Activated naive CD4-positive, alpha-beta T cell treated with anti-CD3 and anti-CD28 coated beads for 36 hours (primary cell): Measurements from ENCODE around the gene STARD5. TPM values are rescaled to one million over a fixed set of nuclear protein-coding genes. Genes with fewer than 3 reads are reported as not detected.
"Not testable (repeated sequence)": the region's sequence is repeated elsewhere in the genome, so short reads cannot be mapped to it uniquely, and the experiment has no call there.

Experiments used
- CTCF ChIA-PET: fragments of 350-600 bp; sonication (Branson Sonifier 250); formaldehyde crosslinking; loops from one replicate; lab custom pipeline; 2021; ENCODE audit warnings: antibody characterized with exemption; lab: Charles Lee
- DNase-seq: peaks from one replicate; pipeline ENCODE4 v3.0.0-alpha.2; 2020
- H3K27ac Mint-ChIP-seq: one replicate; pipeline ENCODE4 v1.8.0; 2021; ENCODE audit warnings: mild to moderate bottlenecking, mixed read lengths
- H3K27me3 Mint-ChIP-seq: one replicate; pipeline ENCODE4 v1.8.0; 2021; ENCODE audit warnings: low read depth, mixed read lengths
- H3K36me3 Mint-ChIP-seq: one replicate; pipeline ENCODE4 v1.8.0; 2021; ENCODE audit warnings: low read depth, mixed read lengths
- H3K4me1 Mint-ChIP-seq: one replicate; pipeline ENCODE4 v1.8.0; 2021; ENCODE audit warnings: low read depth, mixed read lengths
- H3K4me3 Mint-ChIP-seq: one replicate; pipeline ENCODE4 v1.8.0; 2021; ENCODE audit warnings: mild to moderate bottlenecking, moderate library complexity, mixed read lengths
- H3K9me3 Mint-ChIP-seq: one replicate; pipeline ENCODE4 v1.8.0; 2021; ENCODE audit warnings: mixed read lengths
- intact Hi-C: fragments of 100-400 bp; cut with micrococcal nuclease; formaldehyde crosslinking; loops from one replicate; pipeline ENCODE4 v1.15.1; 2023
- total RNA-seq, 2 experiments: library from RNA; stranded (reverse); gene quantifications; one replicate each; pipeline ENCODE4 v1.2.3, GENCODE V29; 2021

STARD5 gene
- total RNA-seq, 2 experiments from 2014 or later, result 10.1 to 11.7 TPM

GRCh38 chr15:81336568-81336967 lies 12.6 kb upstream of the STARD5 start:
- H3K36me3 Mint-ChIP-seq, result peaks cover 2% of the 10 kb centered on the region
- no peaks in the 10 kb centered on the region for H3K27me3 Mint-ChIP-seq
- no peaks in the 10 kb centered on the region for H3K9me3 Mint-ChIP-seq
- H3K27ac Mint-ChIP-seq, result no peak overlapping the region
- H3K4me3 Mint-ChIP-seq, result no peak overlapping the region
- CTCF ChIA-PET, result interaction anchor here (0.5 to 6.3 kb wide), 9 partner anchors 9 to 115 kb away, joined by 3 to 65 read pairs (median 4); no protein-coding TSS in a partner anchor
- intact Hi-C loops, result loop anchor here (1.0 to 5.0 kb wide), 3 partner anchors 61 to 229 kb away; no protein-coding TSS in a partner anchor
- H3K4me1 Mint-ChIP-seq, result peaks cover 15% of the 10 kb centered on the region
- peak; percentile 69 for DNase-seq

- peaks cover 24% of the 10 kb centered on the region for H3K4me1 Mint-ChIP-seq
- H3K27ac Mint-ChIP-seq, result no peak overlapping the region
- no peak overlapping the region for H3K4me3 Mint-ChIP-seq
- intact Hi-C loops, result loop anchor here (1.0 to 5.0 kb wide), 3 partner anchors 60 to 228 kb away; no protein-coding TSS in a partner anchor
- no peaks in the 10 kb centered on the region for H3K36me3 Mint-ChIP-seq
- no peaks in the 10 kb centered on the region for H3K27me3 Mint-ChIP-seq
- H3K9me3 Mint-ChIP-seq, result no peaks in the 10 kb centered on the region
- DNase-seq, result no peak
- CTCF ChIA-PET, result interaction anchor here (0.6 to 6.3 kb wide), 9 partner anchors 8 to 613 kb away, joined by 3 to 65 read pairs (median 5); no protein-coding TSS in a partner anchor
Observed at GRCh38 chr15:81335631-81336030, 11.7 kb upstream of the STARD5 start.

GRCh38 chr15:81334768-81335435 lies 11.0 kb upstream of the STARD5 start:
- CTCF ChIA-PET, result interaction anchor here (1.0 to 6.3 kb wide), 8 partner anchors 9 to 344 kb away, joined by 3 to 65 read pairs (median 5); no protein-coding TSS in a partner anchor

GRCh38 chr15:81333363-81333762 lies 9.4 kb upstream of the STARD5 start:
- Mint-ChIP-seq H3K36me3 (no peaks in the 10 kb centered on the region), H3K27me3 (no peaks in the 10 kb centered on the region), H3K4me3 (no peak overlapping the region), H3K4me1 (peaks cover 27% of the 10 kb centered on the region), H3K9me3 (no peaks in the 10 kb centered on the region), H3K27ac (no peak overlapping the region)
- no peak for DNase-seq
- CTCF ChIA-PET, result interaction anchor here (0.6 to 3.1 kb wide), 5 partner anchors 41 to 234 kb away, joined by 3 to 22 read pairs (median 4); no protein-coding TSS in a partner anchor
- intact Hi-C loops, result loop anchor here (5.0 kb wide), 1 partner anchor 176 kb away; no protein-coding TSS in a partner anchor

More at GRCh38 chr15:81334768-81335435, 11.0 kb upstream of the STARD5 start:
- Mint-ChIP-seq H3K9me3 (no peaks in the 10 kb centered on the region), H3K4me1 (peaks cover 27% of the 10 kb centered on the region), H3K4me3 (no peak overlapping the region), H3K27me3 (no peaks in the 10 kb centered on the region), H3K27ac (no peak overlapping the region), H3K36me3 (no peaks in the 10 kb centered on the region)
- intact Hi-C loops, result loop anchor here (1.0 to 5.0 kb wide), 3 partner anchors 39 to 228 kb away; no protein-coding TSS in a partner anchor
- no peak for DNase-seq

GRCh38 chr15:81332326-81332725 lies 8.4 kb upstream of the STARD5 start:
- Mint-ChIP-seq H3K36me3 (no peaks in the 10 kb centered on the region), H3K27me3 (no peaks in the 10 kb centered on the region), H3K4me3 (no peak overlapping the region), H3K9me3 (no peaks in the 10 kb centered on the region), H3K4me1 (peaks cover 31% of the 10 kb centered on the region), H3K27ac (no peak overlapping the region)
- DNase-seq, result no peak
- CTCF ChIA-PET, result interaction anchor here (1.0 to 6.1 kb wide), 6 partner anchors 23 to 66 kb away, joined by 3 to 32 read pairs (median 4); no protein-coding TSS in a partner anchor
- intact Hi-C loops, result loop anchor here (5.0 kb wide), 1 partner anchor 175 kb away; no protein-coding TSS in a partner anchor

- no peaks in the 10 kb centered on the region for H3K36me3 Mint-ChIP-seq
- H3K27me3 Mint-ChIP-seq, result no peaks in the 10 kb centered on the region
- CTCF ChIA-PET, result interaction anchor here (0.9 to 6.1 kb wide), 6 partner anchors 22 to 78 kb away, joined by 3 to 32 read pairs (median 5); no protein-coding TSS in a partner anchor
- no peak overlapping the region for H3K4me3 Mint-ChIP-seq
- no peak for DNase-seq
- intact Hi-C loops, result loop anchor here (5.0 kb wide), 1 partner anchor 174 kb away; no protein-coding TSS in a partner anchor
- H3K4me1 Mint-ChIP-seq, result peaks cover 29% of the 10 kb centered on the region
- no peak overlapping the region for H3K27ac Mint-ChIP-seq
- H3K9me3 Mint-ChIP-seq, result no peaks in the 10 kb centered on the region
Observed at GRCh38 chr15:81331600-81331999, 7.7 kb upstream of the STARD5 start.

GRCh38 chr15:81331141-81331540 lies 7.2 kb upstream of the STARD5 start:
- H3K27ac Mint-ChIP-seq, H3K9me3 Mint-ChIP-seq, H3K36me3 Mint-ChIP-seq, H3K27me3 Mint-ChIP-seq: not testable (repeated sequence)
- CTCF ChIA-PET, result interaction anchor here (0.9 to 6.1 kb wide), 5 partner anchors 22 to 79 kb away, joined by 3 to 32 read pairs (median 7); no protein-coding TSS in a partner anchor
- Mint-ChIP-seq H3K4me1 (peaks cover 29% of the 10 kb centered on the region), H3K4me3 (peak overlapping the region; percentile 46)
- intact Hi-C loops, result loop anchor here (5.0 kb wide), 1 partner anchor 174 kb away; no protein-coding TSS in a partner anchor
- DNase-seq, result peak; percentile 19

GRCh38 chr15:81330366-81331090 lies 6.6 kb upstream of the STARD5 start:
- no peak overlapping the region for H3K27ac Mint-ChIP-seq
- no peaks in the 10 kb centered on the region for H3K27me3 Mint-ChIP-seq

GRCh38 chr15:81329446-81329845 lies 5.5 kb upstream of the STARD5 start:
- Mint-ChIP-seq H3K9me3 (no peaks in the 10 kb centered on the region), H3K4me1 (peaks cover 39% of the 10 kb centered on the region), H3K4me3 (no peak overlapping the region), H3K36me3 (no peaks in the 10 kb centered on the region), H3K27ac (no peak overlapping the region), H3K27me3 (no peaks in the 10 kb centered on the region)
- CTCF ChIA-PET, result interaction anchor here (1.7 to 6.1 kb wide), 2 partner anchors 55 to 62 kb away, joined by 4 to 32 read pairs; no protein-coding TSS in a partner anchor
- intact Hi-C loops, result no loop called here
- DNase-seq, result no peak

More at GRCh38 chr15:81330366-81331090, 6.6 kb upstream of the STARD5 start:
- no peak for DNase-seq
- H3K4me3 Mint-ChIP-seq, result peak overlapping the region; percentile 46
- peaks cover 31% of the 10 kb centered on the region for H3K4me1 Mint-ChIP-seq
- H3K36me3 Mint-ChIP-seq, result no peaks in the 10 kb centered on the region
- CTCF ChIA-PET, result interaction anchor here (1.3 to 6.1 kb wide), 4 partner anchors 55 to 80 kb away, joined by 3 to 32 read pairs (median 13); no protein-coding TSS in a partner anchor
- intact Hi-C loops, result loop anchor here (5.0 kb wide), 1 partner anchor 173 kb away; no protein-coding TSS in a partner anchor
- H3K9me3 Mint-ChIP-seq, result no peaks in the 10 kb centered on the region

- Mint-ChIP-seq H3K27me3 (no peaks in the 10 kb centered on the region), H3K27ac (no peak overlapping the region), H3K36me3 (no peaks in the 10 kb centered on the region), H3K4me1 (peaks cover 41% of the 10 kb centered on the region), H3K4me3 (no peak overlapping the region), H3K9me3 (no peaks in the 10 kb centered on the region)
- CTCF ChIA-PET, result interaction anchor here (0.6 to 6.1 kb wide), 6 partner anchors 9 to 729 kb away, joined by 3 to 32 read pairs (median 6); no protein-coding TSS in a partner anchor
- DNase-seq, result no peak
- intact Hi-C loops, result no loop called here
Observed at GRCh38 chr15:81327516-81327915, 3.6 kb upstream of the STARD5 start.

- H3K9me3 Mint-ChIP-seq, result no peaks in the 10 kb centered on the region
- intact Hi-C loops, result no loop called here
- H3K4me1 Mint-ChIP-seq, result peaks cover 48% of the 10 kb centered on the region
- CTCF ChIA-PET, result interaction anchor here (0.9 to 6.1 kb wide), 8 partner anchors 10 to 60 kb away, joined by 3 to 32 read pairs (median 4); no protein-coding TSS in a partner anchor
- H3K4me3 Mint-ChIP-seq, result no peak overlapping the region
- H3K36me3 Mint-ChIP-seq, result peaks cover 6% of the 10 kb centered on the region
- no peak overlapping the region for H3K27ac Mint-ChIP-seq
- no peak for DNase-seq
- H3K27me3 Mint-ChIP-seq, result no peaks in the 10 kb centered on the region
Observed at GRCh38 chr15:81326466-81327212, 2.7 kb upstream of the STARD5 start.
